GM23248 (cell line): ENCODE measurements around the gene GALE. TPM values are rescaled to one million over a fixed set of nuclear protein-coding genes. Genes with fewer than 3 reads are reported as not detected.
"Not testable (repeated sequence)": the region's sequence is repeated elsewhere in the genome, so short reads cannot be mapped to it uniquely, and the experiment has no call there.

Experiments
- DNase-seq: peaks from one replicate; pipeline ENCODE4 v3.0.0-alpha.2; 2015
- H2AFZ ChIP-seq: fragments of 200-600 bp; sonication (generic); 2 replicates; pipeline ENCODE4 v1.6.1; 2016; ENCODE audit warnings: antibody characterized with exemption
- H3F3A ChIP-seq: fragments of 200-600 bp; sonication (generic); 2 replicates; pipeline ENCODE4 v1.6.1; 2016; ENCODE audit warnings: mild to moderate bottlenecking, antibody characterized with exemption, mixed run types; ENCODE audit not compliant: insufficient read depth
- H3K27ac ChIP-seq: fragments of 200-600 bp; sonication (generic); 2 replicates; pipeline ENCODE4 v1.5.1; 2016; ENCODE audit warnings: mild to moderate bottlenecking
- H3K27me3 ChIP-seq: fragments of 200-600 bp; sonication (generic); replicated peaks from 2 replicates; pipeline ENCODE4 v1.6.1; 2016; ENCODE audit warnings: mild to moderate bottlenecking; ENCODE audit not compliant: insufficient read depth
- H3K36me3 ChIP-seq: fragments of 200-600 bp; sonication (generic); 2 replicates; pipeline ENCODE4 v1.6.1; 2016; ENCODE audit warnings: low read depth, mild to moderate bottlenecking
- H3K4me1 ChIP-seq: fragments of 200-600 bp; sonication (generic); 2 replicates; pipeline ENCODE4 v1.6.1; 2016; ENCODE audit warnings: mild to moderate bottlenecking; ENCODE audit not compliant: insufficient read depth
- H3K4me2 ChIP-seq: fragments of 200-600 bp; sonication (generic); one replicate; pipeline ENCODE4 v1.6.1; 2016; ENCODE audit warnings: mild to moderate bottlenecking; ENCODE audit not compliant: unreplicated experiment
- H3K4me3 ChIP-seq: fragments of 200-600 bp; sonication (generic); 2 replicates; pipeline ENCODE4 v1.5.1; 2016; ENCODE audit warnings: mild to moderate bottlenecking
- H3K79me2 ChIP-seq: fragments of 200-600 bp; sonication (generic); 2 replicates; pipeline ENCODE4 v1.6.1; 2016; ENCODE audit warnings: mild to moderate bottlenecking; ENCODE audit not compliant: insufficient read depth
- H3K9ac ChIP-seq: fragments of 200-600 bp; sonication (generic); 2 replicates; pipeline ENCODE4 v1.6.1; 2016; ENCODE audit warnings: mild to moderate bottlenecking
- H3K9me2 ChIP-seq: fragments of 200-600 bp; sonication (generic); 2 replicates; pipeline ENCODE4 v1.6.1; 2016; ENCODE audit warnings: mixed run types, mild to moderate bottlenecking, moderate library complexity; ENCODE audit not compliant: insufficient read depth
- H3K9me3 ChIP-seq: fragments of 200-600 bp; sonication (generic); one replicate; pipeline ENCODE4 v1.6.1; 2017; ENCODE audit warnings: low read depth
- H4K20me1 ChIP-seq: fragments of 200-600 bp; sonication (generic); 2 replicates; pipeline ENCODE4 v1.6.0; 2016; ENCODE audit not compliant: insufficient read depth
- EZH2 ChIP-seq: fragments of 200-600 bp; sonication (generic); IDR thresholded peaks from 2 replicates; pipeline ENCODE4 v1.6.1; 2018; ENCODE audit warnings: antibody characterized with exemption, mild to moderate bottlenecking; ENCODE audit not compliant: insufficient read depth, poor library complexity, severe bottlenecking
- EZH2phosphoT487 ChIP-seq: fragments of 200-600 bp; sonication (generic); IDR thresholded peaks from 2 replicates; pipeline ENCODE4 v1.6.1; 2018; ENCODE audit warnings: antibody characterized with exemption, moderate library complexity, mild to moderate bottlenecking, low read depth; ENCODE audit not compliant: insufficient read depth
- WGBS, 2 experiments: methylation state at CpG; one replicate each; pipeline ENCODE4 v1.1.6; 2015 to 2017; ENCODE audit warnings: low lambda C conversion rate in 2 of 2, low coverage in 1 of 2; ENCODE audit errors: missing lambda C conversion rate in 2 of 2; 5-methylcytosine and 5-hydroxymethylcytosine counted together
- in situ Hi-C: fragments of 300-500 bp; cut with MboI; formaldehyde crosslinking; loops from 2 replicates; pipeline ENCODE4 v1.15.0; 2020
- polyA plus RNA-seq: library from polyadenylated mRNA; unstranded; fragments of >200 nt; fragmentation: Nextera tagmentation; extraction: Ambion mirVana; gene quantifications from 2 replicates; pipeline ENCODE4 v1.2.1, GENCODE V29; 2016
- total RNA-seq: library from RNA; depleted of rRNA; stranded (reverse); fragments of >200 nt; shearing (Covaris generic); gene quantifications from 2 replicates; pipeline ENCODE4 v1.2.3, GENCODE V29; 2014

GALE gene
- total and polyA plus RNA-seq, 2 experiments from 2014 or later = 20.9 to 23.5 TPM

DNA sequence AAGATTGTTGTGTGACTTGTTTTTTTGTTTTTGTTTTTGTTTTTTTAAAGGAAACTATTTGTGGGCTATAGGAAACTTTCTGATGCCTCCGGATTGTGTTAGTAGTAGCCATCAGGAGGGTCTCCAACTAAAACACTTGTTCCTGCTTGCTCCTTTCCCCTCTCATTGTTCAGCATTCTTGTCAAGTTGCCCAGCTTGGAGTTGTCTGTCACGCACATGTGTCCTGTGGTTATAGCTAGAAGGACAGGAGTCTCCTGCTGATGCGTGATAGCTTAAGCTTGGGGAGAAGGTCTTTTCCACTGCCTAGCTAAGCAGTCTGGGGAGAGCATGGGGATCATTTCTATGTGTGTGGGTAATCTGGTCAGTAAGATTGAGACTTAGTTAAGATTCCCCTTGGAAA lies 12.9 kb downstream of the GALE start:
- no peak for DNase-seq
- Histone ChIP-seq H3K9me2 (no peaks in the 10 kb centered on the region), H2AFZ (no peak overlapping the region), H3K4me1 (peaks cover 10% of the 10 kb centered on the region), H3K4me3 (no peak overlapping the region), H3K27ac (no peak overlapping the region), H4K20me1 (no peaks in the 10 kb centered on the region), H3K79me2 (peaks cover 49% of the 10 kb centered on the region), H3F3A (peaks cover 24% of the 10 kb centered on the region), H3K27me3 (no peaks in the 10 kb centered on the region), H3K9ac (no peak overlapping the region), H3K4me2 (no peak overlapping the region), H3K9me3 (no peaks in the 10 kb centered on the region), H3K36me3 (peaks cover 28% of the 10 kb centered on the region)
- TF ChIP-seq EZH2 = no peak
- TF ChIP-seq EZH2phosphoT487 = no peak
- in situ Hi-C loops = no loop called here
- WGBS, 2 experiments = 63 to 67% methylated on average over 3 of the region's 3 CpGs

DNA sequence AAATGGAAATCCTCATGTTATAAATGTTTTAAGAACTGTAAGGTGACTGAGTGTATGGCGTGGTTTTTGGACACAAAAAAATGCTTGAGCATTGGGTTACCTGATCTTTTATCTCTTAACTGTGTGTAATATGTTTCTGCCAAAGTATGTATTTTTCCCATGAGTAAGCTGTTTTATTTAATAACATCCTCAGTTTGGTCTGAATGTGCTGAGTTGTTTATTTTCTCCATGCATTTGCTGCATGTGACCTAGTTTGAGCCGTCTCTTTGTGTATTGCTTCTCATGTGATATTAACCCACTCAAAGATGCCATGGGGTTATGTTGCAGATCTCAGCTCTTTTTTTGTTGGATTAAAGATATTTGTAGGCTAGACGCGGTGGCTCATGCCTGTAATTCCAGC lies 15.7 kb downstream of the GALE start:
- no peak overlapping the region for H3K4me3 ChIP-seq
- H3K9ac ChIP-seq = no peak overlapping the region
- H3K36me3 ChIP-seq = peaks cover 28% of the 10 kb centered on the region
- H2AFZ ChIP-seq = no peak overlapping the region
- H4K20me1 ChIP-seq = no peaks in the 10 kb centered on the region
- peaks cover 7% of the 10 kb centered on the region for H3K4me1 ChIP-seq
- H3K27ac ChIP-seq = no peak overlapping the region
- in situ Hi-C loops = no loop called here
- H3K4me2 ChIP-seq = no peak overlapping the region
- H3K9me3 ChIP-seq = no peaks in the 10 kb centered on the region
- 98% methylated on average over 4 of the region's 4 CpGs for WGBS, 2 experiments
- DNase-seq = no peak
- H3K27me3 ChIP-seq = no peaks in the 10 kb centered on the region
- H3K9me2 ChIP-seq = no peaks in the 10 kb centered on the region
- peaks cover 58% of the 10 kb centered on the region for H3K79me2 ChIP-seq
- peaks cover 24% of the 10 kb centered on the region for H3F3A ChIP-seq
- TF ChIP-seq EZH2phosphoT487 = no peak
- no peak for TF ChIP-seq EZH2

DNA sequence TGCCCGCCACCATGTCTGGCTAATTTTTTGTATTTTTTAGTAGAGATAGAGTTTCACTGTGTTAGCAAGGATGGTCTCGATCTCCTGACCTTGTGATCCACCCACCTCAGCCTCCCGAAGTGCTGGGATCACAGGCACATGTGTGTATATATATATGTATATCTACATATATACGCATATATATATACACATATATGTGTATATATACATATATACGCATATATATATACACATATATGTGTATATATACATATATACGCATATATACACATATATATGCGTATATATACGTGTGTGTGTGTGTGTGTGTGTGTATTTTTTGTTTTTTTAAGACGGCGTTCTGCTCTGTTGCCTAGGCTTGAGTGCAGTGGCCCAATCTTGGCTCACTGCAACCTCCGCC lies 17.4 kb downstream of the GALE start:
- not testable (repeated sequence) for H3K4me2 ChIP-seq
- H3K79me2 ChIP-seq = peaks cover 64% of the 10 kb centered on the region
- H3K36me3 ChIP-seq = peaks cover 26% of the 10 kb centered on the region

DNA sequence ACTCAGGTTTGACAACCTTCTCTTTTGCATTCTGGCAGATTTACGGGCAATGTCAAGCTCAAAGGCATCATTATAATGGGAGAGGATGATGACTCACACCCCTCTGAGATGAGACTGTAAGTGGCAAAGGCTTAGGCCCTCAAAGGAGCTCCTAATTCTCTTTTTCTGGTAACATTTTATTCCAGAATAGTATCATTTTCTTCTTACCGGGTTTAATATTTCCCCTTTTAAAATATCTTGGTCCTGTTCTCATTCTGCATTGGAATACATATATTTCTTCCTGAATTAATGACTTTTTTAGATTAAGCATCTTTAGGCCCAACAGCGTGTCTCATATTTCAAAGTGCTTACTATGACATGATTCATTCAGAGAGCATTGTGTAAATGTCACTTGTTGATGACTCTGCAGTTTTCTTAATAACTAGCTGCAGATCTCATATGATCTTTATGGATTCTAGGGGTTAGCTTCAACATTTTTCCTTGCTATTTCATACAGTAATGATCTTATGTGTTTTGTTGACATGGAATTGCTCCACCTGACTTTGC lies 20.7 kb downstream of the GALE start:
- Histone ChIP-seq H3K9me2 (no peaks in the 10 kb centered on the region), H3K36me3 (0 out of 2 replicates have a peak, but pooled peaks cover 6% of the 10 kb centered on the region), H3K9ac (peak overlapping the region; percentile 89), H3K27ac (peak overlapping the region; percentile 86), H3K4me1 (peaks cover 22% of the 10 kb centered on the region), H3F3A (peaks cover 17% of the 10 kb centered on the region), H3K4me2 (peak overlapping the region; percentile 95), H2AFZ (no peak overlapping the region), H3K9me3 (no peaks in the 10 kb centered on the region), H3K27me3 (no peaks in the 10 kb centered on the region), H3K79me2 (peaks cover 73% of the 10 kb centered on the region), H3K4me3 (peak overlapping the region; percentile 80), H4K20me1 (no peaks in the 10 kb centered on the region)
- DNase-seq = peak; percentile 88
- TF ChIP-seq EZH2phosphoT487 (no peak), EZH2 (no peak)
- 6 to 10% methylated on average over 3 of the region's 3 CpGs for WGBS, 2 experiments
- in situ Hi-C loops = no loop called here

More for the DNA sequence above, 17.4 kb downstream of the GALE start:
- H3K9me2 ChIP-seq, H3K27ac ChIP-seq, H3K9ac ChIP-seq, DNase-seq, H3K9me3 ChIP-seq, in situ Hi-C loops, H3K4me3 ChIP-seq, H2AFZ ChIP-seq, H3K27me3 ChIP-seq, H4K20me1 ChIP-seq: not testable (repeated sequence)
- Histone ChIP-seq H3K4me1 (peaks cover 16% of the 10 kb centered on the region), H3F3A (peaks cover 20% of the 10 kb centered on the region)
- 88 to 89% methylated on average over 11 of the region's 11 CpGs for WGBS, 2 experiments
